ENCODE results near the gene VRK3. TPM values are rescaled to one million over a fixed set of nuclear protein-coding genes. Genes with fewer than 3 reads are reported as not detected.

Gene VRK3
- total and polyA plus RNA-seq, 2 donors (not counting 1 experiment from before 2014, with no cell fraction given) = 58.5 to 123 TPM

DNA sequence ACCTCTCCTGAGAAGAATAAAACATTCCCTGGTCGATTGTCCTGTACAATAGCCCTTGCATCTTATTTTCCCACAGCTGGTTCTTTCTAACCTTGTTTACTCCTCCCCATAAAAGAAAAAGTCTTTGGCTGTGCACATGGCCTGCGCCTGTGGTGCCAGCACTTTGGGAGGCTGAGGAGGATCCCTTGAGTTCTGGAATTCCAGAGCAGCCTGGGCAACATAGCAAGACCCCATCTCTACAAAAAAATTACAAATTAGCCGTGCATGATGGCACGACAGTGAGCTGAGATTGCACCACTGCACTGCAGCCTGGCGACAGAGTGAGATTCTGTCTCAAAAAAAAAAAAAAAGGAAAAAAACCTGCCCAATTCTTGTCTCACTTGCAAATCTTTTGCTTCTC is 88.6 kb downstream of the VRK3 start:
- Mint-ChIP-seq H3K4me1 (peaks cover 12% of the 10 kb centered on the region), H3K27me3 (peaks cover 14% of the 10 kb centered on the region), H3K9me3 (ENCODE audit: insufficient read depth) (no peaks in the 10 kb centered on the region), H3K4me3 (no peak overlapping the region), H3K27ac (no peak overlapping the region)
- Histone ChIP-seq H3K36me3 (replicated peaks in 1 of 2; ENCODE audit: control extremely low read depth in 1 of 2, control insufficient read depth in 1 of 2, extremely low read depth in 1 of 2, insufficient read depth in 2 of 2, low read length in 1 of 2) (no peaks in the 10 kb centered on the region), H3K9ac (ENCODE audit: low read length) (no peak overlapping the region), H3K4me1 (ENCODE audit: control insufficient read depth in 2 of 2, insufficient read depth in 2 of 2, low read length in 2 of 2) (peaks cover 5 to 11% of the 10 kb centered on the region in 2 donors), H2AFZ (ENCODE audit: insufficient read depth, low read depth, low read length, poor library complexity, severe bottlenecking) (no peak overlapping the region), H3K9me3 (ENCODE audit: control extremely low read depth in 1 of 3, control insufficient read depth in 2 of 3, insufficient read depth in 1 of 3, low read length in 2 of 3) (no peaks in the 10 kb centered on the region), H3K27ac (ENCODE audit: low read length in 2 of 2) (no peak overlapping the region), H3K4me3 (ENCODE audit: control extremely low read depth in 1 of 5, extremely low read depth in 1 of 5, insufficient read depth in 1 of 5, low read depth in 2 of 5, low read length in 4 of 5) (no peak overlapping the region), H3K27me3 (replicated peaks in 1 of 4; ENCODE audit: control extremely low read depth in 1 of 4, control insufficient read depth in 3 of 4, insufficient read depth in 4 of 4, low read length in 3 of 4) (no peaks in the 10 kb centered on the region), H4K20me1 (ENCODE audit: control insufficient read depth, insufficient read depth, low read length, poor library complexity, severe bottlenecking) (no peaks in the 10 kb centered on the region), H3K4me2 (replicated peaks; ENCODE audit: low read depth, low read length, poor library complexity, severe bottlenecking) (no peak overlapping the region), H3K79me2 (ENCODE audit: control insufficient read depth, insufficient read depth, low read length) (no peaks in the 10 kb centered on the region)
- ChIA-PET POLR2A (no interaction called here), CTCF (interaction anchor here (1.0 to 3.4 kb wide), 4 partner anchors 18 to 47 kb away, joined by 3 to 13 read pairs (median 8); no protein-coding TSS in a partner anchor)
- TF ChIP-seq, protein P1, sequence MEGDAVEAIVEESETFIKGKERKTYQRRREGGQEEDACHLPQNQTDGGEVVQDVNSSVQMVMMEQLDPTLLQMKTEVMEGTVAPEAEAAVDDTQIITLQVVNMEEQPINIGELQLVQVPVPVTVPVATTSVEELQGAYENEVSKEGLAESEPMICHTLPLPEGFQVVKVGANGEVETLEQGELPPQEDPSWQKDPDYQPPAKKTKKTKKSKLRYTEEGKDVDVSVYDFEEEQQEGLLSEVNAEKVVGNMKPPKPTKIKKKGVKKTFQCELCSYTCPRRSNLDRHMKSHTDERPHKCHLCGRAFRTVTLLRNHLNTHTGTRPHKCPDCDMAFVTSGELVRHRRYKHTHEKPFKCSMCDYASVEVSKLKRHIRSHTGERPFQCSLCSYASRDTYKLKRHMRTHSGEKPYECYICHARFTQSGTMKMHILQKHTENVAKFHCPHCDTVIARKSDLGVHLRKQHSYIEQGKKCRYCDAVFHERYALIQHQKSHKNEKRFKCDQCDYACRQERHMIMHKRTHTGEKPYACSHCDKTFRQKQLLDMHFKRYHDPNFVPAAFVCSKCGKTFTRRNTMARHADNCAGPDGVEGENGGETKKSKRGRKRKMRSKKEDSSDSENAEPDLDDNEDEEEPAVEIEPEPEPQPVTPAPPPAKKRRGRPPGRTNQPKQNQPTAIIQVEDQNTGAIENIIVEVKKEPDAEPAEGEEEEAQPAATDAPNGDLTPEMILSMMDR (IDR thresholded peaks at IDR 0.05) = no peak
- TF ChIP-seq EZH2 (IDR thresholded peaks at IDR 0.05; ENCODE audit: borderline replicate concordance, insufficient read depth, low read depth, low read length, poor library complexity, severe bottlenecking) = no peak
- intact Hi-C loops (cut with micrococcal nuclease) = loop anchor here (5.0 kb wide), 1 partner anchor 846 kb away; no protein-coding TSS in a partner anchor
- DNase-seq (no peak), ATAC-seq (ENCODE audit: low read depth) (no peak)
- WGBS (ENCODE audit: insufficient coverage) = 85% methylated on average over 3 of the region's 5 CpGs

DNA sequence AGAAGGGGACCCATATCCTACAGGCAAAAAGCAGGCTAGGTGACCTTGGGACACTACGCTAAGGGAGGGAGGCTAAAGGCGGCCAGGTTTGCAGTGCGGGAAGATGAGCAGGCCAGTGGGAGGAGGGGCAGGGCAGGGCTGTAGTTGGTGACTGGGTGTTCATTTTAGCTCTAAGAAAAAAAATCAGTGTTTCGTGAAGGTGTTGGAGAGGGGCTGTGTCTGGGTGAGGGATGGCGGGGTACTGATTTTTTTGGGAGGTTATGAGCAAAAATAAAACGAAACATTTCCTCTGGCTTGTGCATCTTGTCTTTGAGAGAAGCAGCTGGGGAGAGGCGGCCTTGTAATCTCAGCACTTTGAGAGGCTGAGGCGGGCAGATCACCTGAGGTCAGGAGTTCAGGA is 91.5 kb downstream of the VRK3 start:
- H3K4me3 ChIP-seq (ENCODE audit: control extremely low read depth in 1 of 5, extremely low read depth in 1 of 5, insufficient read depth in 1 of 5, low read depth in 2 of 5, low read length in 4 of 5) = no peak overlapping the region
- ATAC-seq (ENCODE audit: low read depth) (no peak), DNase-seq (no peak)
- Mint-ChIP-seq H3K27ac (no peak overlapping the region), H3K9me3 (ENCODE audit: insufficient read depth) (no peaks in the 10 kb centered on the region), H3K27me3 (no peaks in the 10 kb centered on the region), H3K4me1 (peaks cover 33% of the 10 kb centered on the region), H3K4me3 (no peak overlapping the region)
- WGBS (ENCODE audit: insufficient coverage) = 91% methylated on average over 7 of the region's 8 CpGs
- intact Hi-C loops (cut with micrococcal nuclease) = no loop called here
- no peak overlapping the region for H2AFZ ChIP-seq (ENCODE audit: insufficient read depth, low read depth, low read length, poor library complexity, severe bottlenecking)
- CTCF ChIA-PET = interaction anchor here (0.7 kb wide), 2 partner anchors 18 to 1873 kb away, joined by 3 read pairs; no protein-coding TSS in a partner anchor
- H3K36me3 ChIP-seq (replicated peaks in 1 of 2; ENCODE audit: control extremely low read depth in 1 of 2, control insufficient read depth in 1 of 2, extremely low read depth in 1 of 2, insufficient read depth in 2 of 2, low read length in 1 of 2) = no peaks in the 10 kb centered on the region
- no peak overlapping the region for H3K4me2 ChIP-seq (replicated peaks; ENCODE audit: low read depth, low read length, poor library complexity, severe bottlenecking)
- H4K20me1 ChIP-seq (ENCODE audit: control insufficient read depth, insufficient read depth, low read length, poor library complexity, severe bottlenecking) = no peaks in the 10 kb centered on the region
- POLR2A ChIA-PET = no interaction called here
- H3K4me1 ChIP-seq (ENCODE audit: control insufficient read depth in 2 of 2, insufficient read depth in 2 of 2, low read length in 2 of 2) = peaks cover 10 to 21% of the 10 kb centered on the region in 2 donors
- no peak overlapping the region for H3K27ac ChIP-seq (ENCODE audit: low read length in 2 of 2)
- H3K79me2 ChIP-seq (ENCODE audit: control insufficient read depth, insufficient read depth, low read length) = peaks cover 8% of the 10 kb centered on the region
- no peaks in the 10 kb centered on the region for H3K27me3 ChIP-seq (replicated peaks in 1 of 4; ENCODE audit: control extremely low read depth in 1 of 4, control insufficient read depth in 3 of 4, insufficient read depth in 4 of 4, low read length in 3 of 4)
- H3K9ac ChIP-seq (ENCODE audit: low read length) = no peak overlapping the region
- peaks cover 0 to 3% (median 0%) of the 10 kb centered on the region in 3 donors for H3K9me3 ChIP-seq (ENCODE audit: control extremely low read depth in 1 of 3, control insufficient read depth in 2 of 3, insufficient read depth in 1 of 3, low read length in 2 of 3)
- TF ChIP-seq EZH2 (IDR thresholded peaks at IDR 0.05; ENCODE audit: borderline replicate concordance, insufficient read depth, low read depth, low read length, poor library complexity, severe bottlenecking) = no peak
- TF ChIP-seq, protein P1 (IDR thresholded peaks at IDR 0.05) = no peak
